Measurements from ENCODE around the gene OSTF1.
A peak's percentile ranks its signal among the peaks of the same experiment; 100 is the strongest.

Gene OSTF1, protein sequence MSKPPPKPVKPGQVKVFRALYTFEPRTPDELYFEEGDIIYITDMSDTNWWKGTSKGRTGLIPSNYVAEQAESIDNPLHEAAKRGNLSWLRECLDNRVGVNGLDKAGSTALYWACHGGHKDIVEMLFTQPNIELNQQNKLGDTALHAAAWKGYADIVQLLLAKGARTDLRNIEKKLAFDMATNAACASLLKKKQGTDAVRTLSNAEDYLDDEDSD

DNA sequence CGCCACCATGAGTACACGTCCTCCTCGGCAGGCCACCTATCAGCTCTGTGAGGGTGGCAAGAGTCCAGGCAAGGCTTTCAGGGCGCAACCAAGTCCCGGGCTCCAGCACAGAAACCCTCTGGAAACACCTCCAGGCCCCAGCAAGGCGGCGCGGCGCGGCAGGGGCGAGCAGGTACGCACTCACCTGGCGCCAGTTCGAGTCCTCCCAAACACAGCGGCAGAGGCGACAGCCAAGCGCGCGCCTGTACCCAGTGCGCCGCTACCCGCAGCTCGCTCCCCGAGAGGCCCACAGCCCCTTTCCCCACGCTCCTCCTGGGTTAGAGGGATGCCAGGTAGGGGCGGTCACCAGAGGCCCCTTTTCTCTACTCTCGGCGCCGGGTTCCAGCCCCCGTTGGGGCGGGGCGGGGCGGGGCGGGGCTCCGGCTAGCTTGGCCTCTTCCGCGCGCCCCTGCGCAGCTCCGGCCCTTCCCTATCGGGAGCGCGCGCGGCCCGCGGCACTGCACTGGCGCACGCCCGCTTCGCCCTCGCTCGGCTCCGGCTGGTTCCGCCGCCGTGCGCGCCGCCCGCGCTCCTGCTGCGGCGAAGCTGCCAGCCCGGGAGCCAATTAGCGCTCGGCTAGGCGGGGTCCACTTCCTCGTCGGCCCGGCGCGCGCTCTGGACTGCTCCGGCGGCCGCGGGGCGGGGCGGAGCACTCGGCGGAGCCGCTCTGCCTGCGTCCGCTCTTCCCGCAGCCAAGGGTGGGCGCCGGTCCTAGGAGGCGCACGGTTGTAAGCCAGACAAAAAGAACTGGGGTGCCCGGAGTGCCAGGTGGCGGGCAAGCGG is at the start of gene OSTF1, which contains the start of gene NMRK1:
OSTF1 (plus strand) TSS at position 691 of the 822 bp plus-strand sequence. CDS start 179 bp downstream, outside the sequence.
NMRK1 (minus strand) TSS at position 332 of the 822 bp plus-strand sequence. CDS start 5,040 bp downstream, outside the sequence.
- Mint-ChIP-seq H3K27me3 (ENCODE audit: low read depth) (no peaks in the 10 kb centered on the region), H3K36me3 (ENCODE audit: low read depth) (peaks cover 36% of the 10 kb centered on the region), H3K9me3 (no peaks in the 10 kb centered on the region), H3K27ac (peak within 1 kb of the TSS; percentile 95), H3K4me1 (ENCODE audit: low read depth) (peaks cover 52% of the 10 kb centered on the region), H3K4me3 (peak within 1 kb of the TSS; percentile 99)
- peak; percentile 98 for DNase-seq (ENCODE audit: low spot score)

DNA sequence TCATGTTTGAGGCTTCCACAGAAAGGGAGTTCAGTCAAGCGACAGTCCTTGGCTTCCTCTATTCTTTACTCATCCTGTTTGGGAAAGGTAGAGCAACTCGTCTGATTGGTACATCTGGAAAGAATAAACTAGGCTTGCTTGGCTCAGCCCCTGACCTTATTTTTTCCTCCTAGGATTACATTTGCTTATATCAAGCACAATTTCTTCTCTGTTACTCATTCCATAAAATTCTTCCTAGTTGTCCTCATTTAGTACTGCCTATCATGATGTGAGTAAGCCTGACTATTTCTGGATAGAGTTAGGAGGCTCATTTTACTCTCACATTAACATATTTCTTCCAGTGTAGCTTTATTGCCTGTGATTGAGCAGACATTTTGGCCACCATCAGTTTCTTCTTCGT is 49.3 kb upstream of the OSTF1 start:
- peaks cover 16% of the 10 kb centered on the region for H3K27me3 Mint-ChIP-seq (ENCODE audit: low read depth)
- no peak overlapping the region for H3K4me3 Mint-ChIP-seq
- no peak for DNase-seq (ENCODE audit: low spot score)
- no peaks in the 10 kb centered on the region for H3K9me3 Mint-ChIP-seq
- H3K4me1 Mint-ChIP-seq (ENCODE audit: low read depth): no peaks in the 10 kb centered on the region
- no peaks in the 10 kb centered on the region for H3K36me3 Mint-ChIP-seq (ENCODE audit: low read depth)
- H3K27ac Mint-ChIP-seq: no peak overlapping the region

DNA sequence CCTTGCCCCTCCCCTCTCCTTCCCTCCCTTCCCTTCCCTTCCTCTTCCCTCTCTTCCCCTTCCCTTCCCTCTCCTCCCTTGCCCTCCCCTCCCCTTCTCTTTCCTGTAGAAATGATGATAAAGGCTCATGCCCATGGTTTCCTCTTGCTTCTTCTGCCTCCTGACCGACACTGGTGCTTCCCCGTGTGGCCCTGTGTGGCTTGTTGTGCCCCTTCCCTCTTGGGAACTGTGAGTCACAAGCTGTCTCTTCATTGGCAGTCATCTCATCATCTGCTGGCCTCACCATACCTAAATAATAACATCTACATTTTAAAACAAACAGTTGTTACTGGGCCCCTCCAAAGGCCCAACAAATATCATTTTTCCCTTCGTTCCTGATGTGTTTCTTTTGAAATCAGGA is 48.5 kb upstream of the OSTF1 start:
- Mint-ChIP-seq H3K4me3 (no peak overlapping the region), H3K27ac (no peak overlapping the region), H3K36me3 (ENCODE audit: low read depth) (no peaks in the 10 kb centered on the region), H3K9me3 (no peaks in the 10 kb centered on the region), H3K4me1 (ENCODE audit: low read depth) (no peaks in the 10 kb centered on the region), H3K27me3 (ENCODE audit: low read depth) (peaks cover 15% of the 10 kb centered on the region)
- DNase-seq (ENCODE audit: low spot score): no peak

DNA sequence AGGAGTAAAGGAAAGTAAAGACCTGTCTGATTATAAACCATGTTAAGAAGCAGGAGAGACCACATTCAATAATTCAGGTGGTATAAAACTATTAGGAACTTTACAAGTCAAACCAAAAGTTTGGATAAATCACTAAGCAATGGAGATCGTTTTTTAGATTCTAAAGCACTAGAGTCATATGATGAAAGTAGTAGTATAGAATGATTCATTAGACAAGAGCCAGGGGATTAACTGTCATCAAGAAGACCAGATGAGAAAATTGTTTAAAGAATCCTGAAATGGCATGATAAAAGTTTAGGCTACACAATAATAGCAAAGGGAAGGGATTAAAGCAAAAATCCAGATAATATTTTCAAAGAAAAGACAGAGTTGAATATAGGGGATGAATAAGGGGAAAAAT is 47.3 kb upstream of the OSTF1 start:
- Mint-ChIP-seq H3K36me3 (ENCODE audit: low read depth) (no peaks in the 10 kb centered on the region), H3K9me3 (no peaks in the 10 kb centered on the region), H3K27ac (no peak overlapping the region), H3K4me1 (ENCODE audit: low read depth) (no peaks in the 10 kb centered on the region), H3K27me3 (ENCODE audit: low read depth) (peaks cover 14% of the 10 kb centered on the region), H3K4me3 (no peak overlapping the region)
- no peak for DNase-seq (ENCODE audit: low spot score)

DNA sequence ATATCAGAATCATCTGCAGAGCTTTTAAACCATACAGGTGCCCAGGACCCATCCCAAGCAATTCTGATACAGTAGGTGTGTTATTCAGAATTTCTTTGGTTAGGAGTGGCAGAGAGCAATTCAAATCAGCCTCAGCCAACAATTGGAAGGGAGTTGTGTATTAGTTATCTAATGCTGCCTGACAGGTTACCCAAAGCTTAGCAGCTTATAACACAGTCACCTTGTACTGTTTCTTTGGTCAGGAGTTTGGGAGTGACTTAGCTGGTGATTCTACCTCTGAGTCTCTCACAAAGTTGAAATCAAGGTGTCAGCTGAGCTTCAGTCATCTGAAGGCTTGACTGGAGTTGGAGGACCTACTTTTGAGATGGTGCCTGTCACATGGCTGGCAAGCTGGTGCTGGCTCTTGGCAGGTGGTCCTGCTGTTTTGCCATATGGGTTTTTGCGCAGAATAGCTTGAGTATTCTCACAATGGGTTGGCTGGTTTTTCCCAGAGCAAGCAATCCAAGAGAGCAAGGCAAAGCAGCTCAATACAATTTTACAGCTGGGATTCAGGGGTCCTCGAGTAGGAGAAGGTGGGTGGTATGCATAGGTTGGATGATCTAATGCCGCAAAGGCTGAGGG is 41.5 kb upstream of the OSTF1 start:
- Mint-ChIP-seq H3K27ac (no peak overlapping the region), H3K27me3 (ENCODE audit: low read depth) (peaks cover 14% of the 10 kb centered on the region), H3K4me1 (ENCODE audit: low read depth) (no peaks in the 10 kb centered on the region), H3K4me3 (no peak overlapping the region), H3K36me3 (ENCODE audit: low read depth) (no peaks in the 10 kb centered on the region), H3K9me3 (no peaks in the 10 kb centered on the region)
- DNase-seq (ENCODE audit: low spot score): no peak

DNA sequence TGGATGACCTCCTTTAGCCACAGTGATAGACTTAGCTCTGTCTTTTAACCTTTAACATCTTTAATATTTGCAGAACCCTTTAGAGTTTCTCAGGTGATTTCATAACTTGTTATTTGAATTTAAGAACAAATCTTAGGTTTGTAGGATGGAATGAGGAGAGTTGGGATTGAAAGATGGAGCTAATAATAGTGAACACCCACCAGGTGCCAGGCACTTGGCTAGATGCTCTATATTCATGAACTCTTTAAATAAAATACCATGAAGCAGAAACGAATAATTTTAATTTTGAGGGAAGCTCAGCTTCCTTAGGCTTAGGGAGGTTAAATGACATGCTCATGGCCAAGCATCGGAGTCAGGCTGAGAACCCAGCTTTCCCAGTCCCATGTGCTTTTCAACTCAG is 40.8 kb upstream of the OSTF1 start:
- Mint-ChIP-seq H3K4me3 (no peak overlapping the region), H3K27me3 (ENCODE audit: low read depth) (peaks cover 14% of the 10 kb centered on the region), H3K4me1 (ENCODE audit: low read depth) (no peaks in the 10 kb centered on the region), H3K27ac (no peak overlapping the region), H3K9me3 (no peaks in the 10 kb centered on the region), H3K36me3 (ENCODE audit: low read depth) (no peaks in the 10 kb centered on the region)
- no peak for DNase-seq (ENCODE audit: low spot score)

DNA sequence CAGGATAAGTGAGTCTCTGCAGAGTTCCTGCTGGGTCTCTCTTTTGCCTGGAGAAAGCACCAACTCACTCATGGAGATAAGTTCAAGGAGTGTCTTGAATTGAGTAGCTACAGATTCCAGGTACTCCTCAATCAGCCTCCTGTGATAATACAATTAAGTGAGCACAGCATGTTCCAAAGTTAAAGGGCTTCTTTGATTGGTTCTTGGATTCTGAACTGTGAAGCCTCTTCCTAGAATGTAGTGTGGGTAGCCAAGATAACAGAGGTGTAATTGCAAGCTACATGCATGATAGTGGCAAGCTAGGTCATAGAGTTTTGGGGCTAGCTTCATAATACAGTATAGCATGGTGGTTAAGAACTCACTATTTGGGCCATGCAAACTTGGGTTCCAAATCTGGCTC is 37.0 kb upstream of the OSTF1 start:
- Mint-ChIP-seq H3K27me3 (ENCODE audit: low read depth) (peaks cover 4% of the 10 kb centered on the region), H3K9me3 (peaks cover under 1% of the 10 kb centered on the region), H3K36me3 (ENCODE audit: low read depth) (no peaks in the 10 kb centered on the region), H3K4me3 (no peak overlapping the region), H3K4me1 (ENCODE audit: low read depth) (no peaks in the 10 kb centered on the region), H3K27ac (no peak overlapping the region)
- DNase-seq (ENCODE audit: low spot score): no peak

DNA sequence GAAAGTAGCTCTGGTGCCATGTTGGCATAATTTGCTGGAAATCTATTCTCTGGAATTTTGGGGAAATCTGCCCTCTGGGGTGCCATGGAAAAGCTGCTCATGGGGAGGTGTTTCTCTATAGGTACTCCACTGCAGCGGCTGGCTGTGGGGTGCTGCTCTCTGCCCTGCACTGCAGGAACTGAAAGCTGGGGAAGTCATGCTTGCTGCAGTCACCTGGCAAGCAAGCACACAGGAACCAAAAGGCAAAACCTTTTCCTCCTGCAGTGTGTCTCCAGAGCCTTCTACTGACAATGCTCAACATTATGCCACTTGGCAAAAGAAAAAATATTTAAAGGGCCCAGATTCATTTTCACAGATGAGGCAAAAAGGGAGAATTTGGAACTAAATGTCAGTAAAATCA is 34.4 kb upstream of the OSTF1 start:
- no peak for DNase-seq (ENCODE audit: low spot score)
- H3K27ac Mint-ChIP-seq: no peak overlapping the region
- no peak overlapping the region for H3K4me3 Mint-ChIP-seq
- H3K4me1 Mint-ChIP-seq (ENCODE audit: low read depth): no peaks in the 10 kb centered on the region
- peaks cover 4% of the 10 kb centered on the region for H3K27me3 Mint-ChIP-seq (ENCODE audit: low read depth)
- H3K36me3 Mint-ChIP-seq (ENCODE audit: low read depth): no peaks in the 10 kb centered on the region
- peaks cover 13% of the 10 kb centered on the region for H3K9me3 Mint-ChIP-seq

DNA sequence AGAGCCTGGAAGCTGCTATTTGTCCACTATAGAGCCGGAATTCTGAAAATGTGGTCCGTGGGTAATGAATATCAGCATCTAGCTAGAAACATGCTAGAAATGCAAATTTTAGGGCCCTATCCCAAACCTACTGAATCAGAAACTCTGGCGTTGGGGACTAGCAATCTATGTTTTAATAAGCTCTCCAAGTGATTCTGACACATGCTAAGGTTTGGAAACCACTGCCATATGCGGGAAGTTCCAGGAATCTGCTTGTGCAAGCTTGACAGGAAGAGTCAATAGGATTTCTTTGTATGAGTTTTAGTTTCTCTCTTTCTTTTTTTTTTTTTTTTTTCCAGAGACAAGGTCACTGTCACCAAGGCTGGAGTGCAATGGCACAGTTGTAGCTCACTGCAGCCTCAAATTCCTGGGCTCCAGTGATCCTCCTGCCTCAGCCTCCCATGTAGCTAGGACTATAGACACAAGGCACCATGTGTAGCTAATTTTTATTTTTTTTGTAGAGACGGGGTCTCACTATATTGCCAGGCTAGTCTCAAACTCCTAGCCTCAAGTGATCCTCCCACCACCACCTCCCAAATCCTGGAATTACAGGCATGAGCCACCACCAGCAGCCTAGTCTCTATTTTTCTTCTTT is 33.8 kb upstream of the OSTF1 start:
- no peak overlapping the region for H3K27ac Mint-ChIP-seq
- H3K27me3 Mint-ChIP-seq (ENCODE audit: low read depth): peaks cover 4% of the 10 kb centered on the region

DNA sequence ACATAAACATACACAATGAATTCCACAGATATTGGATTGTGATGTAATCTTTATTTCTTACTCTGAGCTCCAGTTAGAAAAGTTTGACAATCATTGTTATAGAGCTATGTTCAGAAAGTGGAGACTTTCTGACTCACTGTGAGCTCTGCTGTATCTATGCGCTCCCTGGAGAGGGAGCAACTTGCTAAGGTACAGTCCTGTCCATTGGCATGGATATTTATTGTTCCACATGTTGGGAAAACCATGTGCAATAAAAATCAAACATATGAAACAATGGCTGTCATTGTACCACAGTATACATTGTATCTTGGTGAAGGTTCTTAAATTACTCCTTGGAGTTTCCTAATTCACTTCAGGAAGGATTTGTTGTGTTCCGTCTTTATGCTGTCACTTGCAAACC is 27.1 kb upstream of the OSTF1 start:
- DNase-seq (ENCODE audit: low spot score): no peak
- no peak overlapping the region for H3K27ac Mint-ChIP-seq
- H3K4me3 Mint-ChIP-seq: no peak overlapping the region
- peaks cover 22% of the 10 kb centered on the region for H3K36me3 Mint-ChIP-seq (ENCODE audit: low read depth)
- H3K9me3 Mint-ChIP-seq: peaks cover 19% of the 10 kb centered on the region
- H3K4me1 Mint-ChIP-seq (ENCODE audit: low read depth): no peaks in the 10 kb centered on the region
- no peaks in the 10 kb centered on the region for H3K27me3 Mint-ChIP-seq (ENCODE audit: low read depth)

More for the DNA sequence above, 33.8 kb upstream of the OSTF1 start:
- Mint-ChIP-seq H3K4me3 (no peak overlapping the region), H3K9me3 (peaks cover 17% of the 10 kb centered on the region), H3K36me3 (ENCODE audit: low read depth) (peaks cover 3% of the 10 kb centered on the region), H3K4me1 (ENCODE audit: low read depth) (no peaks in the 10 kb centered on the region)
- no peak for DNase-seq (ENCODE audit: low spot score)

DNA sequence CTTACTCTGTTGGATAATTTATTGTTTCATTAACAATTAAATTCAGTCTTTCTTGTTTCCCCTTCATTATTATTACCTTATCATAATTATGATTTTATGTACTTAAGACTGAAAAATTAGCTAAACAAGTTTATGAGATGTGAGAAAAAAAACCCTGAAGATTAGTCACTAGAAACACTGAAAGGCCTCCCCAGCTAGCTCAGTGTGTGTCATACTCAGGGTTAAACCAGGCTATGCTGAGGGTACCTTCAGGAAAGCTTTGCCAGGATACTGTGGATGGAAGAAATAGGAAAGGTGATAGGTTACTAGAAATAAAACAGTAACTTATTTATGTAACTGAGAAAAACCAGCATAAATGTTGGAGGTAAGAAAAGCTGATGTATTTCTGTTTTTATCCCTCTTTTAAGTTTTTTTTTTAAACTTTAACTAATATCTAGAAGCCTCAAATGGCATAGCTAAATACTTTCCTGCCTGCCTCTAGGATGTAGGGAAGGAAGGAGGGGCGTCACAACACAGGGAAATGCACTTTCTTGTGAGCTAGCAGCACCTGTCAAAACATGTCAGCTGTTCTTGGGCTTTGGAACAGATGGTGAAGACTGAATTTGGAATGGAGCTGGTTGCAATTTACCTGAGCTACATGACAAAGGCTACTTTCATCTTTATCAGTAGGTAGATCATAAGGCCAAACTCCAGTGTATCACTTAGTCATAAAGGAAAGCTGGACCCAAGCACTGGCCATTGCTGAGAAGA is 24.6 kb upstream of the OSTF1 start:
- no peak for DNase-seq (ENCODE audit: low spot score)
- Mint-ChIP-seq H3K4me1 (ENCODE audit: low read depth) (peaks cover 5% of the 10 kb centered on the region), H3K27me3 (ENCODE audit: low read depth) (no peaks in the 10 kb centered on the region), H3K36me3 (ENCODE audit: low read depth) (peaks cover 24% of the 10 kb centered on the region), H3K9me3 (peaks cover 6% of the 10 kb centered on the region), H3K27ac (no peak overlapping the region), H3K4me3 (no peak overlapping the region)

DNA sequence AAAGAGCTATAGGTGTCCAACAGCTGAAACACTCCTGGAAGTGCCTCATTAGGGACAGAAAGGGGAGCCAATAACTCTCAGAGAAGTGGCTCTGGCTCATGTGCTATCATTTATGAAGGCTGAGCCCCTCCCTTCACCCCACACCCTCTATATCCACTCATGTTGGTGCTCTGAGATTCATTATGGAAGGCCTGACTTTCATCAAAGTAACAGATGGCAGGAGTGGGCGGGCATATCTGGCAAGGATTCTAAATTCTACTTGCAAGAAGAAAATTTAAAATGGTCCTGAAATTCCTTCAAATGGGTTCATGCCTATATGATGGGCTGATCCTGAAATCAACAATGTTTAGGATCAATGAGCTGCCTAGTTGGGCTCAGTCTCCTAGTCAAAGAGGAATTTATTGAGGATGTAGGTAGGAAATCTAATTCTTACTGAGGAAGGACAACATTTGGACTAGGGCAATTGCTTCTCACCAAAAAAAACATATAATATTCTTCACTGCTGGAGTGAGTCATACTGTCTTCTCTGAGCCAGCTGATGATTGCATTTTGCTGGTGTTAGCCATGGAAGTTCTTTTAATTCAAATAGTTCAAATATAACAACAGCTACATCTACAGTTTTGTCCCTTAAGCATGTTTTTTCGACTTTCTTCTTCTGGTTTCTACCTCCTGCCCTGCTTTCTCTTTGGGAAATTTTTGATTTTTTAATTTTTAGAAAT is 23.8 kb upstream of the OSTF1 start:
- Mint-ChIP-seq H3K36me3 (ENCODE audit: low read depth) (peaks cover 21% of the 10 kb centered on the region), H3K27me3 (ENCODE audit: low read depth) (no peaks in the 10 kb centered on the region), H3K9me3 (peaks cover 3% of the 10 kb centered on the region), H3K27ac (no peak overlapping the region), H3K4me3 (no peak overlapping the region), H3K4me1 (ENCODE audit: low read depth) (peaks cover 5% of the 10 kb centered on the region)
- DNase-seq (ENCODE audit: low spot score): no peak

DNA sequence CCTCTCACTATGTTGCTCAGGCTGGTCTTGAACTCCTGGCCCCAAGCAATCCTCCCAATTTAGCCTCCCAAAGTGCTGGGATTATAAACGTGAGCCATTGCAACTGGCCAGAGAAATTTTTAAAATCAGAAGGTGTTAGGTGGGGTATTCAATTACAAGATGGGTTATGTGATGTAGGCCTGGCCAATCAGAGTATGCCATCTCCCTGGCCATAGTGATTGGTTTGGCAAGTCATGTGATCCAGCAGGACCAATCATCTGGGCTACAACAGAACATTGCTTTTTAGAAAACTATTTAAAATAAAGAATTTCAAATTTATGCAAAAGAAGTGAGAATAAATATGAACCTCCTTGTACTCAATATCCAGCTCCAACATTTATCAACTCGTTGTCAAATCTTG is 22.8 kb upstream of the OSTF1 start:
- H3K27me3 Mint-ChIP-seq (ENCODE audit: low read depth): no peaks in the 10 kb centered on the region
- H3K4me3 Mint-ChIP-seq: no peak overlapping the region
- H3K27ac Mint-ChIP-seq: no peak overlapping the region
- peaks cover 14% of the 10 kb centered on the region for H3K36me3 Mint-ChIP-seq (ENCODE audit: low read depth)
- H3K4me1 Mint-ChIP-seq (ENCODE audit: low read depth): peaks cover 5% of the 10 kb centered on the region
- DNase-seq (ENCODE audit: low spot score): no peak
- H3K9me3 Mint-ChIP-seq: no peaks in the 10 kb centered on the region
